A549 (cell line): Measurements from ENCODE around the gene MED12L.

ENCODE experiments used
- CEBPB ChIP-seq, 2 experiments: fragments of >200 bp in 1 of 2; sonication (Bioruptor Twin) in 1 of 2; formaldehyde crosslinking in 1 of 2; IDR thresholded peaks; 2 replicates each; pipeline ENCODE4 v1.6.1; 2012 to 2016
- CHD2 ChIP-seq: fragments of 150-350 bp; IDR thresholded peaks from 2 replicates; pipeline ENCODE4 v1.6.1; 2014; ENCODE audit warnings: low read length; ENCODE audit not compliant: partially characterized antibody
- CHD4 ChIP-seq: fragments of 200-600 bp; sonication (generic); IDR thresholded peaks from 2 replicates; pipeline ENCODE4 v1.6.1; 2016; ENCODE audit warnings: antibody characterized with exemption, mild to moderate bottlenecking, borderline replicate concordance
- CTCF ChIP-seq: fragments of >200 bp; sonication (Bioruptor Twin); formaldehyde crosslinking; IDR thresholded peaks from 3 replicates; pipeline ENCODE4 v1.5.1; 2016
- ESRRA ChIP-seq: fragments of 150-350 bp; IDR thresholded peaks from 2 replicates; pipeline ENCODE4 v1.6.1; 2014; ENCODE audit warnings: mild to moderate bottlenecking, low read length, borderline replicate concordance
- HOXA7 ChIP-seq: fragments of 250-450 bp; sonication (Bioruptor Pico); IDR thresholded peaks from 2 replicates; pipeline ENCODE4 v1.5.0; 2020; ENCODE audit warnings: mild to moderate bottlenecking, moderate library complexity
- MYC ChIP-seq: IDR thresholded peaks from 2 replicates; pipeline ENCODE4 v1.6.1; 2012; ENCODE audit warnings: mild to moderate bottlenecking, inconsistent platforms, low read length, improper control_type of control experiment, borderline replicate concordance
- POLR2A ChIP-seq: IDR thresholded peaks from 2 replicates; pipeline ENCODE4 v1.6.1; 2012; ENCODE audit warnings: mild to moderate bottlenecking, low read length
- REST ChIP-seq: fragments of 200-600 bp; sonication (generic); IDR thresholded peaks from 2 replicates; pipeline ENCODE4 v1.6.1; 2016; ENCODE audit warnings: antibody characterized with exemption, mild to moderate bottlenecking, moderate library complexity
- RNF2 ChIP-seq: fragments of 200-600 bp; sonication (generic); IDR thresholded peaks from 2 replicates; pipeline ENCODE4 v1.6.1; 2016; ENCODE audit warnings: low read depth, mild to moderate bottlenecking, antibody characterized with exemption, moderate library complexity, borderline replicate concordance
- SMC3 ChIP-seq: fragments of >200 bp; sonication (Bioruptor Twin); formaldehyde crosslinking; IDR thresholded peaks from 3 replicates; pipeline ENCODE4 v1.6.1; 2018; ENCODE audit warnings: inconsistent platforms

GRCh38 chr3:151398895-151399294, 313.4 kb downstream of the MED12L start:
- no peak for TF ChIP-seq HOXA7
- TF ChIP-seq CHD4 = no peak
- no peak for TF ChIP-seq REST
- no peak for TF ChIP-seq MYC
- TF ChIP-seq CTCF = no peak
- TF ChIP-seq RNF2 = no peak
- no peak for TF ChIP-seq CEBPB (IDR thresholded peaks at IDR 0.05)
- no peak for TF ChIP-seq CHD2
- TF ChIP-seq SMC3 = no peak
- no peak for TF ChIP-seq ESRRA
- TF ChIP-seq POLR2A = no peak
